Breast epithelium (tissue), 3 donors: Measurements from ENCODE around the gene CMTM3.

Experiments
- POLR2A ChIP-seq: fragments of 450-650 bp; IDR thresholded peaks from one replicate; pipeline ENCODE4 v1.6.1; 2016; ENCODE audit warnings: antibody characterized with exemption, mild to moderate bottlenecking, moderate library complexity
- POLR2AphosphoS5 ChIP-seq, 3 donors: sonication (generic); formaldehyde crosslinking; IDR thresholded peaks; one replicate each; pipeline ENCODE4 v1.6.1; 2017; ENCODE audit warnings: antibody characterized with exemption in 3 of 3
- TF ChIP-seq, protein P1 (sequence below), 3 donors: fragments of 450-650 bp; IDR thresholded peaks; one replicate each; pipeline ENCODE4 v1.5.1; 2016 to 2017; ENCODE audit warnings: antibody characterized with exemption in 3 of 3, mild to moderate bottlenecking in 3 of 3, moderate library complexity in 3 of 3

DNA sequence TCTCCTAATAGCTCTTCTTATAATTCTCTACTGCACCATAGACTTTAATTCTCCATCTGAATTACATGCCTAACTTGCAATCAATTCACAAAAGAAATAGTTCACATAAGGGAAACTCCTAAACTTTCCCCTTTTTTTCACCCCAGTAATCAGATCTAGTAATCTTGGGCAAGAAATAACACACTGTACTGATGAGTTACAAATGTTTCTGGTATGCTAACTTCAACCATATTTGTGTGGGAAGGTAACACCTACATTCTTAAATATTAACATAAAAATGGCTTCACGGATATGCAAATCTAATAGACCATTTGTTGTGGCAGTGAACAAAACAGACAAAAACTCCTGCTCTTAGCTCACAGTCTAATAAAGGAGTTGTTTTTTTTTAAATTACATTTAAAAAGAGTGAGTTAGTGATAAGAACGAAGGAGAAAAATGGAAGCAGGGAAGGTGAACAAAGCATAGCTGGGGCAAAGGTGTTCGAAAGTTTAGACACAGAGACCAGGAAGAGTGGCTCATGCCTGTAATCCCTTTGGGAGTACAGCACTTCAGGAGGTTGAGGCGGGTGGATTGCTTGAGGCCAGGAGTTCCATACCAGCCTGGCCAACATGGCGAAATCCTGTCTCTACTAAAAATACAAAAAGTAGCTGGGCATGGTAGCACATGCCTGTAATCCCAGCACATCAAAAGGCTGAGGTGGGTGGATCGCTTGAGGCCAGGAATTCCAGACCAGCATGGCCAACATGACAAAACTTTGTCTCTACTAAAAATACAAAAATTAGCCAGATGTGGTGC, 34.8 kb downstream of the CMTM3 start:
- TF ChIP-seq, protein P1, sequence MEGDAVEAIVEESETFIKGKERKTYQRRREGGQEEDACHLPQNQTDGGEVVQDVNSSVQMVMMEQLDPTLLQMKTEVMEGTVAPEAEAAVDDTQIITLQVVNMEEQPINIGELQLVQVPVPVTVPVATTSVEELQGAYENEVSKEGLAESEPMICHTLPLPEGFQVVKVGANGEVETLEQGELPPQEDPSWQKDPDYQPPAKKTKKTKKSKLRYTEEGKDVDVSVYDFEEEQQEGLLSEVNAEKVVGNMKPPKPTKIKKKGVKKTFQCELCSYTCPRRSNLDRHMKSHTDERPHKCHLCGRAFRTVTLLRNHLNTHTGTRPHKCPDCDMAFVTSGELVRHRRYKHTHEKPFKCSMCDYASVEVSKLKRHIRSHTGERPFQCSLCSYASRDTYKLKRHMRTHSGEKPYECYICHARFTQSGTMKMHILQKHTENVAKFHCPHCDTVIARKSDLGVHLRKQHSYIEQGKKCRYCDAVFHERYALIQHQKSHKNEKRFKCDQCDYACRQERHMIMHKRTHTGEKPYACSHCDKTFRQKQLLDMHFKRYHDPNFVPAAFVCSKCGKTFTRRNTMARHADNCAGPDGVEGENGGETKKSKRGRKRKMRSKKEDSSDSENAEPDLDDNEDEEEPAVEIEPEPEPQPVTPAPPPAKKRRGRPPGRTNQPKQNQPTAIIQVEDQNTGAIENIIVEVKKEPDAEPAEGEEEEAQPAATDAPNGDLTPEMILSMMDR (IDR thresholded peaks at IDR 0.05), result no peak
- TF ChIP-seq POLR2AphosphoS5 (IDR thresholded peaks at IDR 0.05), result no peak
- TF ChIP-seq POLR2A, result no peak
